Measurements from ENCODE around the gene MRPL12.

MRPL12 gene

DNA sequence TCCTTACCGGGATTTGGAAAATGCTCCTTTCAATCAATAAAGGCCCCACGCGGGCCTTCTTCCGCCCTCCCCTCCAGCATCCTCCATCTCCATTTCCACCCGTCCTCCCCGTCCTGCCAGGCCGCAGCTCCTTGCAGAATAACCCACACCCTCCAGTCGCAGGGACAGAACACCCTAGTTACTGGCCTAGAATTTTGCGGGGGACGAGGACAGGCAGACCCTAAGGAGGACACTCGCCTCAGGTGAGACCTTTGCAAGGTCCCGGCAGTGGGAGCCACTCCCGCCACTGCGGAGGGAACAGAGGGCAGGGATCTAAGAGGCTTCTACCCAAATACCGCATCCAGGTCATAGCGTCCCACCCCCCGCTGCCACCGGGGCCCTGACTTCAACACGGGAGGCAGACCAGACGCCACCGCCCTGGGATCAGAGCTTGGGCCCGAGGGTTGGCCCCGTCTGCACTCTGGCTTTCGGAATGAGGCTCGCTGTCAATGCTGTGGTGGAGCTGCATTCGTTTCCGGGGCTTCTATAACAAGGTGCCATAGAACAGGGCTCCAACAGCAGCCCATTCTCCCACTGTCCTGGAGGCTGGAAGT is 35.7 kb downstream of the MRPL12 start:
- TF ChIP-seq TAF1 (IDR thresholded peaks at IDR 0.05; ENCODE audit: borderline replicate concordance, insufficient read depth, low read length) (no peak), REST (IDR thresholded peaks at IDR 0.05; ENCODE audit: insufficient read depth in 1 of 2, low read depth in 2 of 2, low read length in 2 of 2) (no peak)

GRCh38 chr17:81740395-81740961 is 37.3 kb downstream of the MRPL12 start:
- TF ChIP-seq REST (IDR thresholded peaks at IDR 0.05; ENCODE audit: insufficient read depth in 1 of 2, low read depth in 2 of 2, low read length in 2 of 2): no peak
- no peak for TF ChIP-seq FOXP2 (optimal IDR thresholded peaks at IDR 0.05; ENCODE audit: borderline replicate concordance, extremely low read depth, extremely low read length, insufficient read depth)
- TF ChIP-seq SIN3A (IDR thresholded peaks at IDR 0.05; ENCODE audit: borderline replicate concordance, insufficient read depth, low read length): no peak
- no peak for TF ChIP-seq POLR2AphosphoS5 (IDR thresholded peaks at IDR 0.05; ENCODE audit: low read depth, low read length)
- no peak for TF ChIP-seq TAF1 (IDR thresholded peaks at IDR 0.05; ENCODE audit: borderline replicate concordance, insufficient read depth, low read length)

DNA sequence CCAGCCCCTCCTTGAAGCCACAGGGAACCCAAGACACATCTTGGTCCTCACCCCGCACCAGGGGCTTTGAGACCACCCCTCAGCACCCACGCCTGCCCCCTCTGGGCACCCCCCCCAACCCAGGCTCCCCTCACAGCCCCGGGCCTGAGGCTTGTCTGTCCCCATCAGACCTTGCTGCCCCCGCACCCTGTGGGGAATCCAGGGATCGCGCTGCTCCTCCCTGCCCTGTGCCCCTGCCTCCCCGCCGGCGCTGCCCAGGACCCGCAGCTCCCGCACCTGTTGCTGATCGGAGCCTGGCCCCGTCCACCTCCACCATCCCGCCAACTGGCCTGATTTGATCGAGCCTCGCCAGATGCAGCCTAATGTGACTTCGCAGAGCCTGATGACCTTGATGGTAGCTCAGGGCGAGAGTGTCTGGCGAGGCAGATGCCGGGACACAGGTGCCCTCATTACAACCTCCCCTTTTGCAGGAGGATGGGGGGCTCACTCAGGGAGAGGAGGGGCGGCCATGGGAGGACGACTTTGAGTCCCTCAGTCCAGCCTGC is 38.0 kb downstream of the MRPL12 start:
- TF ChIP-seq POLR2AphosphoS5 (IDR thresholded peaks at IDR 0.05; ENCODE audit: low read depth, low read length) (no peak), REST (IDR thresholded peaks at IDR 0.05; ENCODE audit: insufficient read depth in 1 of 2, low read depth in 2 of 2, low read length in 2 of 2) (no peak), SIN3A (IDR thresholded peaks at IDR 0.05; ENCODE audit: borderline replicate concordance, insufficient read depth, low read length) (no peak), FOXP2 (optimal IDR thresholded peaks at IDR 0.05; ENCODE audit: borderline replicate concordance, extremely low read depth, extremely low read length, insufficient read depth) (no peak), TAF1 (IDR thresholded peaks at IDR 0.05; ENCODE audit: borderline replicate concordance, insufficient read depth, low read length) (no peak)

GRCh38 chr17:81741594-81742452 is 38.7 kb downstream of the MRPL12 start:
- TF ChIP-seq POLR2AphosphoS5 (IDR thresholded peaks at IDR 0.05; ENCODE audit: low read depth, low read length) (no peak), FOXP2 (optimal IDR thresholded peaks at IDR 0.05; ENCODE audit: borderline replicate concordance, extremely low read depth, extremely low read length, insufficient read depth) (no peak), REST (IDR thresholded peaks at IDR 0.05; ENCODE audit: insufficient read depth in 1 of 2, low read depth in 2 of 2, low read length in 2 of 2) (no peak), SIN3A (IDR thresholded peaks at IDR 0.05; ENCODE audit: borderline replicate concordance, insufficient read depth, low read length) (no peak), TAF1 (IDR thresholded peaks at IDR 0.05; ENCODE audit: borderline replicate concordance, insufficient read depth, low read length) (no peak)
